Osteocyte (in vitro differentiated cells): ENCODE results near the gene SIRT4. TPM values are rescaled to one million over a fixed set of nuclear protein-coding genes. Genes with fewer than 3 reads are reported as not detected.
A peak's percentile ranks its signal among the peaks of the same experiment; 100 is the strongest.

Experiments used
- DNase-seq: peaks from one replicate; pipeline ENCODE4 v3.0.0; 2021; ENCODE audit warnings: mixed read lengths; ENCODE audit not compliant: unreplicated experiment; ENCODE audit errors: extremely low spot score
- H3K27ac Mint-ChIP-seq: one replicate; pipeline ENCODE4 v1.8.0; 2021; ENCODE audit warnings: mild to moderate bottlenecking, mixed read lengths; ENCODE audit not compliant: unreplicated experiment
- H3K27me3 Mint-ChIP-seq: one replicate; pipeline ENCODE4 v1.8.0; 2021; ENCODE audit warnings: mixed read lengths; ENCODE audit not compliant: unreplicated experiment
- H3K36me3 Mint-ChIP-seq: one replicate; pipeline ENCODE4 v1.8.0; 2021; ENCODE audit warnings: mixed read lengths; ENCODE audit not compliant: unreplicated experiment
- H3K4me1 Mint-ChIP-seq: one replicate; pipeline ENCODE4 v1.8.0; 2021; ENCODE audit warnings: mixed read lengths; ENCODE audit not compliant: unreplicated experiment
- H3K4me3 Mint-ChIP-seq: one replicate; pipeline ENCODE4 v1.8.0; 2021; ENCODE audit warnings: mild to moderate bottlenecking, moderate library complexity, mixed read lengths; ENCODE audit not compliant: unreplicated experiment
- H3K9me3 Mint-ChIP-seq: one replicate; pipeline ENCODE4 v1.8.0; 2021; ENCODE audit warnings: mixed read lengths; ENCODE audit not compliant: unreplicated experiment
- CTCF ChIP-seq: fragments of 200-600 bp; sonication (generic); IDR thresholded peaks from 2 replicates; pipeline ENCODE4 v1.5.0; 2021; ENCODE audit warnings: antibody characterized with exemption, mild to moderate bottlenecking, moderate library complexity
- total RNA-seq: library from RNA; stranded (reverse); gene quantifications from 2 replicates; pipeline ENCODE4 v1.2.1, GENCODE V29; 2021

The SIRT4 gene
- total RNA-seq, 1 donor from 2014 or later = 0.97 TPM

DNA sequence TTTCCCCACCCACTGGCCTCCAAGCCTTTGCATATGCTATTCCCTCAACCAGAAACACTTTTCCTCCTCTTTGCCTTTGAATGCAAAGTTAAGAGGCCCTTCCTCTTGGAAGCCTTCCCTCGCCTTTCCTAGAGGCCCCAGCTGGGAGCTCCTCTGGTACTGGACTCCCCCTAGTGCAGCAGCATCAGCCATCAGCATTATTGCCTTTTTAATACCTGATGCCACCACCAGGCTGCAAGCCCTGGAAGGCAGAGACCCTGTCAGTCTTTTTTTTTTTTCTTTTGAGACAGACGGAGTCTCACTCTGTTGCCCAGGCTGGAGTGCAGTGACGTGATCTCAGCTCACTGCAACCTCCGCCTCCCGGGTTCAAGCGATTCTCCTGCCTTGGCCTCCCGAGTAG is 44.6 kb downstream of the SIRT4 start:
- Mint-ChIP-seq H3K36me3 (no peaks in the 10 kb centered on the region), H3K27me3 (no peaks in the 10 kb centered on the region), H3K4me1 (no peaks in the 10 kb centered on the region), H3K9me3 (no peaks in the 10 kb centered on the region), H3K4me3 (no peak overlapping the region), H3K27ac (no peak overlapping the region)
- peak; percentile 7 for TF ChIP-seq CTCF
- DNase-seq = no peak

DNA sequence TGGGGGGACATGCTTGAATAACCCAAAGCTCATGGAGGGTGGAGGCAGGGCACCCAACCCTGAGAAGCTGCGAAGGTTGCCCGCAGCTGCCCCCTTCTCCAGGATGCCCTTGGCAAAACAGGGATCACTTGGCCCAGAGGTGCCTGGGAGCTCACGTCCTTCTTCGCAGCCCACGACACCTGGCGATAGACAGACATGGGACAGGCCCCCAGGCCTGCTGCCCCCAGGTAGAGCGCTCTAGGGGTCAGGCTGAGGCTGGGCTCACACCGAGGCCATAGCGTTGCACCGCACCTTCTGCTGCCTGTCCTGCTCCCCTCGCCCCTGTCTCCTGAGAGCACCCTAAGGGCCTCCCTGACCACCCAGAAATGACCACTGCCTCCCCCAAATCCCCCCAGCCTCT is 45.6 kb downstream of the SIRT4 start:
- TF ChIP-seq CTCF = no peak
- no peak overlapping the region for H3K27ac Mint-ChIP-seq
- H3K4me1 Mint-ChIP-seq = no peaks in the 10 kb centered on the region
- no peaks in the 10 kb centered on the region for H3K36me3 Mint-ChIP-seq
- no peak overlapping the region for H3K4me3 Mint-ChIP-seq
- H3K9me3 Mint-ChIP-seq = no peaks in the 10 kb centered on the region
- no peak for DNase-seq
- no peaks in the 10 kb centered on the region for H3K27me3 Mint-ChIP-seq

DNA sequence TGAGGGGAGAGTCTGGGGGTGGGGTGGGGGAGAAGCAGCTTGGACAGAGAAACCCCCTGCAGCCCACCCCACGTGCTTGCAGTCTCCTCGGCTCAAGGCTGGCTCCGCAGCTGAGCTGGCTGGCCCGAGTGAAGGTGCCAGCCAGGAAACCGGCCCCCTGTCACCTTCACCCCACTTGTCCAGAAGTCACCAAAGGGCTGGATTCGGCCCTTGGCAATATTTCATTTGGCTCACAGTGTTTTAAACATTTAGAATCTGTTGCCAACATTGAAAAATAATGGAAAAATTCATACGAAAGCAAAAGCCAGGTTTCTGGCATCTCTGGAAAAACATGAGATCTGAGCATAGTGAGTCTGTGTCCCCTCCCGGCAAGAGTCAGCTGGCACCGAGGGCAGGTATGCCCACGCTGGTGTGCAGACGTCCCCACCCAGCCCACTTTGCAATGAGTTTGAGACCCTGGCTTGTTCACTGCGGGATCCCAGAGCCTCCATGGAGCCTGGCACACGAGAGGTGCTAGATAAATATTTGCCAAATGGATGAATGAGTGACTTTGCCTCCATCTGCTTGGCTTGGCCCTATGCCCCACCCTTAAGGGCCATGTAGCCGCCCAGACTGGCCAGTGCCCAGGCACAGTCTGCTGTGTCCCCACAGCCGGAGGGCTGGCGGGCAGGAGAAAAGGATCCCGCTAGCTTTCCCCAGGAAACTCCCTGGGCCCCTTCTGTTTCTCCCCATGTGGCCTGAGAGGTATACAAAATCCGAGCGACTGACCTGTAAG is 48.6 kb downstream of the SIRT4 start:
- DNase-seq = no peak
- Mint-ChIP-seq H3K9me3 (no peaks in the 10 kb centered on the region), H3K36me3 (no peaks in the 10 kb centered on the region), H3K27ac (no peak overlapping the region), H3K4me3 (no peak overlapping the region), H3K4me1 (no peaks in the 10 kb centered on the region), H3K27me3 (no peaks in the 10 kb centered on the region)
- TF ChIP-seq CTCF = no peak

- H3K4me1 Mint-ChIP-seq = peaks cover 8% of the 10 kb centered on the region
- H3K9me3 Mint-ChIP-seq = no peaks in the 10 kb centered on the region
- no peaks in the 10 kb centered on the region for H3K27me3 Mint-ChIP-seq
- TF ChIP-seq CTCF = no peak
- no peak for DNase-seq
- H3K36me3 Mint-ChIP-seq = no peaks in the 10 kb centered on the region
- no peak overlapping the region for H3K4me3 Mint-ChIP-seq
- H3K27ac Mint-ChIP-seq = no peak overlapping the region
Measured at GRCh38 chr12:120352117-120352516, 50.0 kb downstream of the SIRT4 start.

DNA sequence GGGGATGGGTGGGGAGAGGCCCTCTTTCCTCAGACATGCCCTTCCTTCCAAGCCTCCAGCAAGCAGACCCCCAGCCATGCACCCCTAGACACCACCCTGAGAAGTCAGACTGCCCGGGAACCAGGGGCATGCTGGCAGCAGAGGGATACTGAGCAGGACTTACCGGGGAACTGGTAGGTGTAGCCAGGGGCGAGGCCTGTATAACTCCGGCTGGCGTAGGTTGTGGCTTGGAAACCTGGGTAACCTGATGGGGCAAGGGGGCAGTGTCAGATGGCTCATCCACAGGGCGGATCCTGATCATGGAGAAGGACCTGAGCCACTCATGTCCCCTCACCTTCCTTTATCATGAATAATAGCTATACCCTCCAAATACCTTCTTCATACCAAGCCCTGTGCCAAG is 51.0 kb downstream of the SIRT4 start:
- no peak for DNase-seq
- H3K27me3 Mint-ChIP-seq = no peaks in the 10 kb centered on the region
- no peak for TF ChIP-seq CTCF
- no peaks in the 10 kb centered on the region for H3K36me3 Mint-ChIP-seq
- no peak overlapping the region for H3K4me3 Mint-ChIP-seq
- H3K27ac Mint-ChIP-seq = no peak overlapping the region
- H3K4me1 Mint-ChIP-seq = peaks cover 8% of the 10 kb centered on the region
- H3K9me3 Mint-ChIP-seq = no peaks in the 10 kb centered on the region
